PC-9 (cell line): ENCODE measurements around the gene AKIRIN2.

Experiments
- CTCF ChIP-seq: fragments of 200-600 bp; sonication (generic); conservative IDR thresholded peaks from 2 replicates; pipeline ENCODE4 v1.6.1; 2017; ENCODE audit warnings: mixed run types, antibody characterized with exemption, mild to moderate bottlenecking, moderate library complexity
- EZH2 ChIP-seq: fragments of 200-600 bp; sonication (generic); IDR thresholded peaks from 2 replicates; pipeline ENCODE4 v1.8.0; 2017; ENCODE audit warnings: antibody characterized with exemption, low read depth

- no peak for TF ChIP-seq CTCF
- TF ChIP-seq EZH2: no peak
Observed at GRCh38 chr6:87670707-87671106, 31.3 kb downstream of the AKIRIN2 start.
